HCT116 (cell line): ENCODE data around the gene ICA1L. TPM values are rescaled to one million over a fixed set of nuclear protein-coding genes. Genes with fewer than 3 reads are reported as not detected.
A peak's percentile ranks its signal among the peaks of the same experiment; 100 is the strongest.

Experiments
- ATAC-seq: fragments of 200-7000 bp; cut with Tn5 transposase; 2 replicates; pipeline ENCODE4 v1.9.1; 2020; ENCODE audit warnings: mild to moderate bottlenecking, moderate library complexity
- BruUV-seq: library from RNA; stranded (reverse); fragments of 400-500 nt; replicated peaks from 2 replicates; lab custom pipeline; 2021; lab: Mats Ljungman, UMichigan
- CTCF ChIA-PET: fragments of 300-600 bp; sonication (Branson Sonifier 250); formaldehyde crosslinking; loops from one replicate; lab custom pipeline; 2021; ENCODE audit warnings: antibody characterized with exemption; lab: Charles Lee
- POLR2A ChIA-PET: fragments of 300-600, 350-600 bp; sonication (Branson Sonifier 250); formaldehyde crosslinking; loops from one replicate; lab custom pipeline; 2021; ENCODE audit warnings: antibody characterized with exemption; lab: Charles Lee
- RAD21 ChIA-PET, 2 experiments: fragments of 300-600 bp; sonication (Branson Sonifier 250); formaldehyde crosslinking; loops; one replicate each; lab custom pipeline; 2023; ENCODE audit warnings: low total read pairs in 2 of 2; ENCODE audit not compliant: uncharacterized antibody in 2 of 2, unreplicated experiment in 2 of 2, low non-redundant PET in 1 of 2; lab: Charles Lee
- DNase-seq: peaks from one replicate; pipeline ENCODE4 v3.0.0-alpha.2; 2010; ENCODE audit warnings: low read depth, low spot score
- H2AFZ ChIP-seq: fragments of 200-600 bp; shearing (Covaris generic), sonication (generic); 2 replicates; pipeline ENCODE4 v1.6.1; 2017; ENCODE audit warnings: low read depth, mixed run types, mixed read lengths, antibody characterized with exemption, low read length; ENCODE audit not compliant: poor library complexity, severe bottlenecking
- H3K27ac ChIP-seq: 2 replicates; pipeline ENCODE4 v1.5.1; 2012; ENCODE audit warnings: low read depth, low read length
- H3K27me3 ChIP-seq: fragments of 200-600 bp; sonication (generic); 2 replicates; pipeline ENCODE4 v1.6.1; 2016; ENCODE audit warnings: mixed run types, low read length, mixed read lengths; ENCODE audit not compliant: insufficient read depth
- H3K36me3 ChIP-seq, 2 experiments: fragments of 200-500 bp in 1 of 2; fragments of 200-600 bp in 1 of 2; sonication (Bioruptor generic) in 1 of 2; sonication (generic) in 1 of 2; 2 replicates each; pipeline versions ENCODE4 v1.5.1 to v1.6.1; 2014 to 2016; ENCODE audit warnings: low read length in 2 of 2, inconsistent platforms in 1 of 2, mixed read lengths in 1 of 2, mixed run types in 1 of 2; ENCODE audit not compliant: insufficient read depth in 2 of 2, control insufficient read depth in 1 of 2
- H3K4me1 ChIP-seq, 2 experiments: fragments of 200-600 bp in 1 of 2; sonication (generic) in 1 of 2; 2 replicates each; pipeline versions ENCODE4 v1.5.1 to v1.6.1; 2012 to 2017; ENCODE audit warnings: low read length in 2 of 2, inconsistent platforms in 1 of 2, mild to moderate bottlenecking in 1 of 2, mixed read lengths in 1 of 2, mixed run types in 1 of 2, moderate library complexity in 1 of 2; ENCODE audit not compliant: insufficient read depth in 2 of 2, control insufficient read depth in 1 of 2
- H3K4me2 ChIP-seq: fragments of 200-600 bp; sonication (generic); 2 replicates; pipeline ENCODE4 v1.6.1; 2017; ENCODE audit warnings: mixed run types, low read length, mixed read lengths
- H3K4me3 ChIP-seq, 2 experiments: fragments of 200-600 bp in 1 of 2; sonication (generic) in 1 of 2; replicated peaks in 1 of 2; 2 replicates each; pipeline ENCODE4 v1.5.1; 2011 to 2016; ENCODE audit warnings: low read length in 2 of 2, control low read depth in 1 of 2, low read depth in 1 of 2, mild to moderate bottlenecking in 1 of 2, mixed read lengths in 1 of 2, mixed run types in 1 of 2
- H3K79me2 ChIP-seq: fragments of 200-600 bp; sonication (generic); 2 replicates; pipeline ENCODE4 v1.6.1; 2017; ENCODE audit warnings: mild to moderate bottlenecking, mixed run types, low read length, moderate library complexity, mixed read lengths; ENCODE audit not compliant: insufficient read depth
- H3K9ac ChIP-seq: fragments of 200-600 bp; sonication (generic); 2 replicates; pipeline ENCODE4 v1.6.1; 2016; ENCODE audit warnings: low read length, mixed read lengths
- H3K9me2 ChIP-seq: fragments of 200-600 bp; sonication (generic), shearing (Covaris generic); 2 replicates; pipeline ENCODE4 v1.6.1; 2017; ENCODE audit warnings: mixed run types, mild to moderate bottlenecking, moderate library complexity; ENCODE audit not compliant: insufficient read depth
- H3K9me3 ChIP-seq, 2 experiments: fragments of 200-500 bp in 1 of 2; fragments of 200-600 bp in 1 of 2; sonication (Bioruptor generic) in 1 of 2; sonication (generic) in 1 of 2; 2 replicates each; pipeline ENCODE4 v1.6.1; 2014 to 2017; ENCODE audit warnings: low read length in 2 of 2, mixed read lengths in 2 of 2, inconsistent platforms in 1 of 2, low read depth in 1 of 2, mild to moderate bottlenecking in 1 of 2, mixed run types in 1 of 2, moderate library complexity in 1 of 2; ENCODE audit not compliant: control insufficient read depth in 1 of 2, insufficient read depth in 1 of 2
- H4K20me1 ChIP-seq: fragments of 200-600 bp; sonication (generic), shearing (Covaris generic); 2 replicates; pipeline ENCODE4 v1.6.1; 2017; ENCODE audit warnings: mixed run types, mild to moderate bottlenecking, moderate library complexity; ENCODE audit not compliant: insufficient read depth
- CEBPB ChIP-seq: IDR thresholded peaks from 2 replicates; pipeline ENCODE4 v1.6.1; 2012; ENCODE audit warnings: low read depth
- EGR1 ChIP-seq: IDR thresholded peaks from 2 replicates; pipeline ENCODE4 v1.6.1; 2012; ENCODE audit warnings: low read depth
- EZH2phosphoT487 ChIP-seq: fragments of 200-600 bp; IDR thresholded peaks from 2 replicates; pipeline ENCODE4 v1.6.1; 2018; ENCODE audit warnings: antibody characterized with exemption, borderline replicate concordance
- JUND ChIP-seq: IDR thresholded peaks from 2 replicates; pipeline ENCODE4 v1.6.1; 2012
- POLR2A ChIP-seq: IDR thresholded peaks from 2 replicates; pipeline ENCODE4 v1.7.0; 2011; ENCODE audit warnings: borderline replicate concordance; ENCODE audit not compliant: insufficient read depth, insufficient read length; ENCODE audit errors: extremely low read depth
- POLR2AphosphoS5 ChIP-seq: IDR thresholded peaks from 2 replicates; pipeline ENCODE4 v1.6.1; 2011; ENCODE audit warnings: mild to moderate bottlenecking, low read depth, low read length, moderate library complexity
- RAD21 ChIP-seq: IDR thresholded peaks from 2 replicates; pipeline ENCODE4 v1.6.1; 2012; ENCODE audit warnings: low read depth, mild to moderate bottlenecking
- SP1 ChIP-seq: IDR thresholded peaks from 2 replicates; pipeline ENCODE4 v1.6.1; 2012; ENCODE audit warnings: low read depth
- SRF ChIP-seq: IDR thresholded peaks from 2 replicates; pipeline ENCODE4 v1.6.1; 2012; ENCODE audit warnings: low read depth
- YY1 ChIP-seq: IDR thresholded peaks from 2 replicates; pipeline ENCODE4 v1.6.1; 2011; ENCODE audit warnings: low read length, low read depth, moderate library complexity, mild to moderate bottlenecking; ENCODE audit not compliant: insufficient replicate concordance; ENCODE audit errors: extremely low read depth
- intact Hi-C: fragments of 100-400 bp; cut with micrococcal nuclease; formaldehyde crosslinking; loops from 2 replicates; pipeline ENCODE4 v1.10.0; 2022
- total RNA-seq: library from RNA; stranded (reverse); gene quantifications from one replicate; pipeline ENCODE4 v1.2.1, GENCODE V29; 2021; ENCODE audit not compliant: unreplicated experiment
- TF ChIP-seq, protein P1 (sequence below), 3 experiments: fragments of 200-600 bp in 1 of 3; sonication (generic) in 1 of 3; IDR thresholded peaks in 2 of 3; conservative IDR thresholded peaks in 1 of 3; 2 replicates each; pipeline ENCODE4 v1.5.1; 2012 to 2017; ENCODE audit warnings: low read depth in 2 of 3, low read length in 2 of 3, antibody characterized with exemption in 1 of 3, borderline replicate concordance in 1 of 3, control low read depth in 1 of 3, mild to moderate bottlenecking in 1 of 3, mixed read lengths in 1 of 3, mixed run types in 1 of 3, moderate library complexity in 1 of 3; ENCODE audit not compliant: insufficient read depth in 1 of 3
- TF ChIP-seq, protein P2 (sequence below): IDR thresholded peaks from 2 replicates; pipeline ENCODE4 v1.6.1; 2012; ENCODE audit warnings: low read depth
- TF ChIP-seq, protein P3 (sequence below): IDR thresholded peaks from 2 replicates; pipeline ENCODE4 v1.6.1; 2012

Gene ICA1L
- total RNA-seq, 1 experiment from 2014 or later, result 2.5 TPM

DNA sequence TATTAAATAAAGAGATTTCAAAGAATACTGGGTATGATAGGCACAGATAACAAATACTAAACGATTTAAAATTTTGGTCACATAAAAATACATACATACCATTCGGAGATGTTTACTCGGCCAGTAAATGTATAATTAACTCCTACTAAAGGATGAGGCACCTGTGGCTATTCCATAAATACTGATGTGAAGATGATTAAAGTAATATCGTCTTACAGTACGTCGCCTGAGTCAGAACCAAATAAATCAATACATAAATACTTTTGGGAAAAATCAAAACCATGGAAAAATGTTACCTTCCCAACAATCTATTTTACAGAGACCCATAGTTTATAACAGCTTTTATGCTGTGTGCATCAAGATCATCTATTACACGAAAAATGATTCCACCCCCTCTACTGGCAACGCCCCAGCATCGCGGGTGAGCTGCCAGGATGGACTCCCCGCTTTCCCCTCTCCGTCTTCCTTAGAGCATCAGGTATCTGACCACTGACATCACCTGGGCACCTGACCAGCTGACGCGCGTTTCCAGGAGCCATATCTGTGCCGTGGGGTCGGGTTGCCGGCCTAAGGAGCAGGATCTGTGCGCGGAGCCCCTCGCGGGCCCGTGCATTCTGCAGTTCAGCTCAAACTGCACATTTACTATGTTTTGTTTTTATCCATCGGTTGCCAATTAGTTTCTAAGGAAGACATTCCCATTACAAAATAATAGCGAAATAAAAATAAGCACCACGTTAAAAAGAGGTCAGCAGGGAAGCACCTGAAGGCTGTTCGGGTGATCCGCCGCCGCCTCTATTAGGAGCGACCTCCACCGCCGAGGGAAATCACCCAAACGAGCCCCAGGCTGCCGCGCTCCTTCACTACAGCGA, 901 bp downstream of the ICA1L start:
- peak overlapping the region; percentile 61 to 68 for H3K4me3 ChIP-seq
- DNase-seq (peak; percentile 78), ATAC-seq (peak; percentile 86)
- H3K27me3 ChIP-seq, result no peaks in the 10 kb centered on the region
- peak overlapping the region; percentile 71 for H3K9ac ChIP-seq
- RAD21 ChIA-PET, result interaction anchor here in 1 of 2 experiments (0.6 kb wide), 1 partner anchor 36 kb away, joined by 3 read pairs; no protein-coding TSS in a partner anchor
- H3K9me3 ChIP-seq, result no peaks in the 10 kb centered on the region
- POLR2A ChIA-PET, result interaction anchor here (0.8 kb wide), 1 partner anchor 12 kb away, joined by 3 read pairs; no protein-coding TSS in a partner anchor
- peak overlapping the region; percentile 38 for H3K27ac ChIP-seq
- TSS peak; percentile 94 for BruUV-seq
- intact Hi-C loops, result loop anchor here (5.0 kb wide), 2 partner anchors 283 to 298 kb away; no protein-coding TSS in a partner anchor
- H3K79me2 ChIP-seq, result no peaks in the 10 kb centered on the region
- H4K20me1 ChIP-seq, result no peaks in the 10 kb centered on the region
- CTCF ChIA-PET, result interaction anchor here (0.9 to 1.3 kb wide), 2 partner anchors 11 to 282 kb away, joined by 3 to 4 read pairs; no protein-coding TSS in a partner anchor
- peak overlapping the region; percentile 83 for H2AFZ ChIP-seq
- TF ChIP-seq, protein P1, sequence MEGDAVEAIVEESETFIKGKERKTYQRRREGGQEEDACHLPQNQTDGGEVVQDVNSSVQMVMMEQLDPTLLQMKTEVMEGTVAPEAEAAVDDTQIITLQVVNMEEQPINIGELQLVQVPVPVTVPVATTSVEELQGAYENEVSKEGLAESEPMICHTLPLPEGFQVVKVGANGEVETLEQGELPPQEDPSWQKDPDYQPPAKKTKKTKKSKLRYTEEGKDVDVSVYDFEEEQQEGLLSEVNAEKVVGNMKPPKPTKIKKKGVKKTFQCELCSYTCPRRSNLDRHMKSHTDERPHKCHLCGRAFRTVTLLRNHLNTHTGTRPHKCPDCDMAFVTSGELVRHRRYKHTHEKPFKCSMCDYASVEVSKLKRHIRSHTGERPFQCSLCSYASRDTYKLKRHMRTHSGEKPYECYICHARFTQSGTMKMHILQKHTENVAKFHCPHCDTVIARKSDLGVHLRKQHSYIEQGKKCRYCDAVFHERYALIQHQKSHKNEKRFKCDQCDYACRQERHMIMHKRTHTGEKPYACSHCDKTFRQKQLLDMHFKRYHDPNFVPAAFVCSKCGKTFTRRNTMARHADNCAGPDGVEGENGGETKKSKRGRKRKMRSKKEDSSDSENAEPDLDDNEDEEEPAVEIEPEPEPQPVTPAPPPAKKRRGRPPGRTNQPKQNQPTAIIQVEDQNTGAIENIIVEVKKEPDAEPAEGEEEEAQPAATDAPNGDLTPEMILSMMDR (IDR thresholded peaks at IDR 0.05 in 2 of 3, conservative IDR thresholded peaks at IDR 0.05 in 1 of 3; ENCODE audit: borderline replicate concordance in 1 of 3, insufficient read depth in 1 of 3, low read depth in 2 of 3, low read length in 2 of 3), result peak; percentile 34 to 59 (median 55); a peak in 5 of 6 replicates
- peak; percentile 66 for TF ChIP-seq POLR2AphosphoS5
- peak; percentile 41 for TF ChIP-seq POLR2A
- no peak for TF ChIP-seq CEBPB
- peak; percentile 49 for TF ChIP-seq YY1
- no peak for TF ChIP-seq EGR1
- TF ChIP-seq RAD21, result peak; percentile 52
- TF ChIP-seq, protein P2, sequence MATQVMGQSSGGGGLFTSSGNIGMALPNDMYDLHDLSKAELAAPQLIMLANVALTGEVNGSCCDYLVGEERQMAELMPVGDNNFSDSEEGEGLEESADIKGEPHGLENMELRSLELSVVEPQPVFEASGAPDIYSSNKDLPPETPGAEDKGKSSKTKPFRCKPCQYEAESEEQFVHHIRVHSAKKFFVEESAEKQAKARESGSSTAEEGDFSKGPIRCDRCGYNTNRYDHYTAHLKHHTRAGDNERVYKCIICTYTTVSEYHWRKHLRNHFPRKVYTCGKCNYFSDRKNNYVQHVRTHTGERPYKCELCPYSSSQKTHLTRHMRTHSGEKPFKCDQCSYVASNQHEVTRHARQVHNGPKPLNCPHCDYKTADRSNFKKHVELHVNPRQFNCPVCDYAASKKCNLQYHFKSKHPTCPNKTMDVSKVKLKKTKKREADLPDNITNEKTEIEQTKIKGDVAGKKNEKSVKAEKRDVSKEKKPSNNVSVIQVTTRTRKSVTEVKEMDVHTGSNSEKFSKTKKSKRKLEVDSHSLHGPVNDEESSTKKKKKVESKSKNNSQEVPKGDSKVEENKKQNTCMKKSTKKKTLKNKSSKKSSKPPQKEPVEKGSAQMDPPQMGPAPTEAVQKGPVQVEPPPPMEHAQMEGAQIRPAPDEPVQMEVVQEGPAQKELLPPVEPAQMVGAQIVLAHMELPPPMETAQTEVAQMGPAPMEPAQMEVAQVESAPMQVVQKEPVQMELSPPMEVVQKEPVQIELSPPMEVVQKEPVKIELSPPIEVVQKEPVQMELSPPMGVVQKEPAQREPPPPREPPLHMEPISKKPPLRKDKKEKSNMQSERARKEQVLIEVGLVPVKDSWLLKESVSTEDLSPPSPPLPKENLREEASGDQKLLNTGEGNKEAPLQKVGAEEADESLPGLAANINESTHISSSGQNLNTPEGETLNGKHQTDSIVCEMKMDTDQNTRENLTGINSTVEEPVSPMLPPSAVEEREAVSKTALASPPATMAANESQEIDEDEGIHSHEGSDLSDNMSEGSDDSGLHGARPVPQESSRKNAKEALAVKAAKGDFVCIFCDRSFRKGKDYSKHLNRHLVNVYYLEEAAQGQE, result no peak
- no peak for TF ChIP-seq JUND
- no peak for TF ChIP-seq SRF
- TF ChIP-seq, protein P3, sequence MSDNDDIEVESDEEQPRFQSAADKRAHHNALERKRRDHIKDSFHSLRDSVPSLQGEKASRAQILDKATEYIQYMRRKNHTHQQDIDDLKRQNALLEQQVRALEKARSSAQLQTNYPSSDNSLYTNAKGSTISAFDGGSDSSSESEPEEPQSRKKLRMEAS, result peak; percentile 46; the same call in 1 of the 2 replicates
- TF ChIP-seq SP1, result 0 out of 2 replicates have a peak, but pooled peaks have one; percentile 4
- no peak for TF ChIP-seq EZH2phosphoT487
- H3K4me2 ChIP-seq, result peak overlapping the region; percentile 91
- no peaks in the 10 kb centered on the region for H3K9me2 ChIP-seq
- no peaks in the 10 kb centered on the region for H3K36me3 ChIP-seq
- peaks cover 7 to 13% of the 10 kb centered on the region in 2 experiments for H3K4me1 ChIP-seq
